VCaP (cell line): ENCODE data around the gene EIF1AD.
"Not testable (repeated sequence)": the region's sequence is repeated elsewhere in the genome, so short reads cannot be mapped to it uniquely, and the experiment has no call there.

Experiments
- H3K27ac ChIP-seq: fragments of 450-650 bp; 2 replicates; pipeline ENCODE4 v1.5.1; 2017
- TF ChIP-seq, protein P1 (sequence below): fragments of 450-650 bp; conservative IDR thresholded peaks from 2 replicates; pipeline ENCODE4 v1.5.1; 2017; ENCODE audit warnings: mild to moderate bottlenecking, moderate library complexity

The EIF1AD gene

DNA sequence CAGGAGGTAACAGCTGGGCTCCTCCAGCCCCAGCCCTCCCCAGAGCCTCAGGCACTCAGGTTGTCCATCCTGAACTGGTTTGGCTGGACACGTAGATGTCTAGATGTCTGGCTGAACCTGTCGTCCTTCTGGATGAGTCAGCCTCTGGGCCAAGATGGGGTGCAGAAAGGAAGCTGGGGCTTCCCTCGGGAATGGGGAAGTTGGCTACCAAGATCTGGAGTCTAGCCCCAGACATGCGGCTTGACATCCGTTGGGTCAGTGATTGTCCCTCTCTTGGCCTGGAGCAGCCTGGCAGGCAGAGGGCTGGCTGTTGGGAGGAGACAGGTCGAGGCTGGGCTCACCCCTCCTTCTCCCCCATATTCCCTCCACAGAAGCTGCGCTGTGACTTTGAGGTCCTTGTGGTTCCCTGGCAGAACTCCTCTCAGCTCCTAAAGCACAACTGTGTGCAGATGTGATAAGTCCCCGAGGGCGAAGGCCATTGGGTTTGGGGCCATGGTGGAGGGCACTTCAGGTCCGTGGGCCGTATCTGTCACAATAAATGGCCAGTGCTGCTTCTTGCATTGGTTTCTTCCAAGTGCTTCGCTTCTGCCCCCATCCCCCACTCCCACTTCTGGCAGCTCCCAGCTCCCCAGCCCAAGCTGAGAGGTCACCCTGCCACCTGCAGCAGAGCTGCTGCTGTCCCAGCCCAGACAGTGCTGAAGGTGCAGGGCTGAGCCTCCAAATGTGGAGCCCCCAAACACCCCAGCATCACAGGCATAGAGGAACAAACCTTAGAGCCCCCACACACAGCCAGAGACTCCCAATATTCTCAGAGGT is 11.2 kb upstream of the EIF1AD start:
- TF ChIP-seq, protein P1, sequence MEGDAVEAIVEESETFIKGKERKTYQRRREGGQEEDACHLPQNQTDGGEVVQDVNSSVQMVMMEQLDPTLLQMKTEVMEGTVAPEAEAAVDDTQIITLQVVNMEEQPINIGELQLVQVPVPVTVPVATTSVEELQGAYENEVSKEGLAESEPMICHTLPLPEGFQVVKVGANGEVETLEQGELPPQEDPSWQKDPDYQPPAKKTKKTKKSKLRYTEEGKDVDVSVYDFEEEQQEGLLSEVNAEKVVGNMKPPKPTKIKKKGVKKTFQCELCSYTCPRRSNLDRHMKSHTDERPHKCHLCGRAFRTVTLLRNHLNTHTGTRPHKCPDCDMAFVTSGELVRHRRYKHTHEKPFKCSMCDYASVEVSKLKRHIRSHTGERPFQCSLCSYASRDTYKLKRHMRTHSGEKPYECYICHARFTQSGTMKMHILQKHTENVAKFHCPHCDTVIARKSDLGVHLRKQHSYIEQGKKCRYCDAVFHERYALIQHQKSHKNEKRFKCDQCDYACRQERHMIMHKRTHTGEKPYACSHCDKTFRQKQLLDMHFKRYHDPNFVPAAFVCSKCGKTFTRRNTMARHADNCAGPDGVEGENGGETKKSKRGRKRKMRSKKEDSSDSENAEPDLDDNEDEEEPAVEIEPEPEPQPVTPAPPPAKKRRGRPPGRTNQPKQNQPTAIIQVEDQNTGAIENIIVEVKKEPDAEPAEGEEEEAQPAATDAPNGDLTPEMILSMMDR: no peak
- no peak overlapping the region for H3K27ac ChIP-seq

GRCh38 chr11:66012371-66012945 is 10.5 kb upstream of the EIF1AD start:
- TF ChIP-seq, protein P1: no peak
- H3K27ac ChIP-seq: no peak overlapping the region

DNA sequence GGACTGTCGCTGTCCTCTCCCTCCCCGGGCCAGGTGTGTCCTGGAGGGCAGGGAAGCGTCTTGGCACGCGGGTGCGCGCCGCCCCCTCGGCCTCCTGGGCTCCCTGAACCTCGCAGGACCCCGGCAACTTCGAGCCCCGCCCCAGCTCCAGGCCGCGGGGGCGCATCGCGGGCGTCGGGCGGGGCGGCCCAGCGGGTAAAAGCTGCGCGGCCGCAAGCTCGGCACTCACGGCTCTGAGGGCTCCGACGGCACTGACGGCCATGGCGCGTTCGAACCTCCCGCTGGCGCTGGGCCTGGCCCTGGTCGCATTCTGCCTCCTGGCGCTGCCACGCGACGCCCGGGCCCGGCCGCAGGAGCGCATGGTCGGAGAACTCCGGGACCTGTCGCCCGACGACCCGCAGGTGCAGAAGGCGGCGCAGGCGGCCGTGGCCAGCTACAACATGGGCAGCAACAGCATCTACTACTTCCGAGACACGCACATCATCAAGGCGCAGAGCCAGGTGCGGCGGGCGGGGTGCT is 9.9 kb upstream of the EIF1AD start, which contains the start of gene CST6:
Gene CST6 (plus strand): TSS at position 224 of the 519 bp plus-strand sequence. CDS start 37 bp downstream, at position 261.
- TF ChIP-seq, protein P1: peak; percentile 34
- no peak within 1 kb of the TSS; the same call in 1 of the 2 replicates for H3K27ac ChIP-seq

DNA sequence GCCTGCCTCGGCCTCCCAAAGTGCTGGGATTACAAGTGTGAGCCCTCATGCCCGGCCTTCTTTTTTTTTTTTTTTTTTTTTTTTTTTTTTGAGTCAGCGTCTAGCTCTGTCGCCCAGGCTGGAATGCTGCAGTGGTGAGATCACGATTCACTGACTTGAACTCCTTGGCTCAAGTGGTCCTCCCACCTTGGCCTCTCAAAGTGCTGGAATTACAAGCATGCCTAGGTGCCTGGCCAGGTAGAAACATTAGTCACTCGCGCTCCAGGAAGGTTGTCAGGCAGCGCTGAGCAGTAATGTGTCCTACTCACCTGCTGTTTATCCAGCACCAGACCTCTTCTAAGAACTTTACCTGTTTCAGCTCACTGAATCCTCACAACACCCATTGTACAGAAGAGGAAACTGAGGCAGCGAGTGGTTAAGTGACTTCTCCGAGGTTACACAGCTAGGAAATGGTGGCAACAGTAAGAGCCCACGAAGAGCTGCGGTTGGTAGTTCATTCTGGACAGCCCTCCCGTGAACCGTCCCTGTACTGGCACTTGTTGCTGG is 9.4 kb upstream of the EIF1AD start:
- TF ChIP-seq, protein P1: no peak
- no peak overlapping the region; the same call in 1 of the 2 replicates for H3K27ac ChIP-seq

DNA sequence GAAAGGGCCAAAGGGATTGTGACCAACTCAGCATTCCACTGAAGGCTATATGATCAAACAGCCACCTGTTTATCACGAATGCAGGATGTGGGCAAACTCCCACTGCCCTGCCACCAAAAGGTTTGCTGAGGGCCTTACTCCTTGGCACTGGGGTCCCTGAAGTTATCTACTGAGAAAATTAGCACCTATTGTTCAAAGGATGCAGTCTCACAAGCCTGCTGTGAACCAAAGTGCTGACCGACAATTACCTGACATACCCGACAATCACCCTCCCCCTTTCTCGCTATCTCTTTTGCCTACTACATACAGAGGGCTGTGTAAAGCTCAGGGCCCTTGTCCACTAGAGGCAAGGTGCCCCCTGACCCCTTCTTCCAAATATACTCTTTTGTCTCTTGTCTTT is 8.1 kb upstream of the EIF1AD start:
- H3K27ac ChIP-seq: not testable (repeated sequence)

DNA sequence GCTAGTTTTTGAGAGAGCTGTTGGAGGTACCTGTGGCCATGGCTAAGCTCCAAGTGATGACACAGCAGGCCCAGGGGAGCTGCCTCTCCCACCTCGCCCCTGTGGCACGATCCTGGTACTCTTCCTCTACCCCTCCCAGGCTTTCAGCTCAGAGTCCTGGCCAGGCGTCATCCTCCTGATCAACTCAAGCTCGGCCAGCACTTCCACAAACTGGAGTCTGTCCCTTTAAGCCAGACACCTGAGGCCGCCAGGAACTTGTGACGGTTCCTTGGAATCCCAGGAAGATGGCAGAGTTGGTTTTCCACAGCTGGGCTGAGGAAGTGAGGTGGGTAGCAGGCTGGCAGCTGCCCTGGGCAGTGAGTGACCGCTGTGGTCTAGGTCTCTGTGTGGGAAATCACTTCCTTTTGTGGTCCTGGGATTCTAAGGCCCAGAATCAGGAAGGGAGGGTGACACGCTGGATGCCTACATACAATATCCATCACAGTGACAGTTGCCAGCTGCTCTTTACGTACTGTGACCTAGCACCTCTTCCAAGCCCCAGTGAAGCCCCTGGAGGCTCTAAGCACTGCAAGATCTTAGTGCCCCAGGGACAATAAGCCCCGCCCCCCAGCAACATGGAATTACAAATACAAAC is 6.6 kb upstream of the EIF1AD start:
- H3K27ac ChIP-seq: no peak overlapping the region; the same call in 1 of the 2 replicates
- TF ChIP-seq, protein P1: no peak

GRCh38 chr11:66008095-66008467 is 6.1 kb upstream of the EIF1AD start:
- H3K27ac ChIP-seq: no peak overlapping the region; the same call in 1 of the 2 replicates
- TF ChIP-seq, protein P1: no peak
